ENCODE data around the gene NEGR1. TPM values are rescaled to one million over a fixed set of nuclear protein-coding genes. Genes with fewer than 3 reads are reported as not detected.

Gene NEGR1
- total RNA-seq, 1 experiment from 2014 or later, result 2.9 TPM

- H3K27me3 Mint-ChIP-seq (ENCODE audit: low read depth), result no peaks in the 10 kb centered on the region
- H3K4me3 Mint-ChIP-seq, result no peak overlapping the region
- H3K9me3 Mint-ChIP-seq, result peaks cover 16% of the 10 kb centered on the region
- no peak overlapping the region for H3K27ac Mint-ChIP-seq
- ChIA-PET CTCF (no interaction called here), POLR2A (no interaction called here)
- H3K36me3 Mint-ChIP-seq, result peaks cover 2% of the 10 kb centered on the region
- TF ChIP-seq E2F1 (CRISPR knock-in tag; IDR thresholded peaks at IDR 0.05) (no peak), ZNF416 (CRISPR knock-in tag; IDR thresholded peaks at IDR 0.05) (no peak), JUN (CRISPR knock-in tag; IDR thresholded peaks at IDR 0.05) (no peak), RORB (CRISPR knock-in tag; IDR thresholded peaks at IDR 0.05) (no peak), GRHL2 (CRISPR knock-in tag; IDR thresholded peaks at IDR 0.05; ENCODE audit: insufficient replicate concordance, severe bottlenecking) (no peak), HMGA2 (CRISPR knock-in tag; IDR thresholded peaks at IDR 0.05) (no peak), ZNF396 (CRISPR knock-in tag; IDR thresholded peaks at IDR 0.05; ENCODE audit: borderline replicate concordance) (no peak), SP1 (CRISPR knock-in tag; conservative IDR thresholded peaks at IDR 0.05) (no peak), PREB (CRISPR knock-in tag; IDR thresholded peaks at IDR 0.05; ENCODE audit: borderline replicate concordance) (no peak), E2F4 (CRISPR knock-in tag; IDR thresholded peaks at IDR 0.05; ENCODE audit: borderline replicate concordance, low read depth) (no peak), ETV6 (CRISPR knock-in tag; IDR thresholded peaks at IDR 0.05) (no peak), PRDM15 (CRISPR knock-in tag; IDR thresholded peaks at IDR 0.05) (no peak), ZNF512 (CRISPR knock-in tag; IDR thresholded peaks at IDR 0.05; ENCODE audit: borderline replicate concordance) (no peak), FOXP4 (CRISPR knock-in tag; IDR thresholded peaks at IDR 0.05) (no peak), E2F5 (CRISPR knock-in tag; IDR thresholded peaks at IDR 0.05) (no peak), MLX (CRISPR knock-in tag; IDR thresholded peaks at IDR 0.05) (no peak), ARID4B (CRISPR knock-in tag; IDR thresholded peaks at IDR 0.05; ENCODE audit: borderline replicate concordance) (no peak)
- no peak for DNase-seq (ENCODE audit: low spot score)
- no peaks in the 10 kb centered on the region for H3K4me1 Mint-ChIP-seq
- ATAC-seq, result no peak
Measured at GRCh38 chr1:71745326-71745725, 537.0 kb downstream of the NEGR1 start.
